HEK293T (cell line): ENCODE data around the gene PLSCR4.

Source experiments
- FOXA1 ChIP-seq: fragments of 450-650 bp; IDR thresholded peaks from 2 replicates; pipeline ENCODE4 v1.6.1; 2016; ENCODE audit warnings: mild to moderate bottlenecking
- L3MBTL2 ChIP-seq: fragments of 450-650 bp; conservative IDR thresholded peaks from 2 replicates; pipeline ENCODE4 v1.6.1; 2016; ENCODE audit warnings: mild to moderate bottlenecking
- SUZ12 ChIP-seq: fragments of 450-650 bp; IDR thresholded peaks from 2 replicates; pipeline ENCODE4 v1.6.1; 2016; ENCODE audit warnings: mild to moderate bottlenecking

GRCh38 chr3:146246526-146246925 lies 4.4 kb downstream of the PLSCR4 start:
- TF ChIP-seq L3MBTL2 (no peak), SUZ12 (no peak), FOXA1 (no peak)
